ENCODE measurements around the gene SLC9A3. TPM values are rescaled to one million over a fixed set of nuclear protein-coding genes. Genes with fewer than 3 reads are reported as not detected.

SLC9A3 gene
- polyA plus RNA-seq, 1 donor, result 203 TPM

DNA sequence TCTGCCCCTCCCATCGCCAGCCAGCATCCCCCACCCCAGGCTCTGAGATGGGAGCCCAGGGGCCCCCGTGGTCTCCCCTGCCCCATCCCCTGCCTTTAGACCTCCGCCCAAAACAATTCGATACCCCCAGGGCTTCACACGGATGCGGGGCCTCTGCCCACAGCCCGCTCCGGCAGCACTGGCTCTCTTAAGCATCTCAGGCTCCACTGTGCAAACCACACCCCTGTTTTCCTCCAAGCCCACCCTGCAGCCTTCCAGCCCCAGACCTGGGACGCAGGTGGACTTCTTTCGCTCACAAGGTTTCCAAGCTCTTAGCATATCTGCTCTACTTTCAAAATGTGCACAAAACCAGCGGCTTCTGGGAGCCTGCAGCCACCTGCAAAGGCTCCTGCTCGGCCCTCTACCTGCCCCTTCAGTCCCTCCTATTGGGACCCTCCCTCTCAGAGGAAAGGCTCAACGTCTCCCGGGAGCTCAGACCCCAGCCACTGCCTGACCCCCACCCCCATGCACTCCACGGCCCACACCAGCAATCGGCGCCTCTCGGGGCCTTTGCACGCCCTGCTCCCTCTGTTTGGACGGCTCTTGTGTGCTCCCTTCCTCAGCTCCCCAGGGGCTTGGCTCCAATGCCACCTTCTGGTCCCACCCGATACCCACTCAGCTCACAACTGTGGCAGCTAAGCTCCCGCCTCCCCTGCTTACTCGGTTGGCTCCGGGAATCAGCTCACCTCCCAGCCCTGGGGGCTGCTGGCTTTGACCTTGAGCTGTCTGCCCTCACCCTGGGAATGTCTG, 918 bp upstream of the SLC9A3 start:
- Histone ChIP-seq H3K9me3 (ENCODE audit: control insufficient read depth, low read depth, low read length) (peaks cover 5% of the 10 kb centered on the region), H3K27me3 (ENCODE audit: control insufficient read depth, insufficient read depth, low read length) (peaks cover 72% of the 10 kb centered on the region), H3K27ac (ENCODE audit: low read length) (no peak overlapping the region), H3K4me3 (ENCODE audit: low read length) (peak overlapping the region; percentile 30), H3K4me1 (ENCODE audit: control insufficient read depth, insufficient read depth, low read length) (peaks cover 32% of the 10 kb centered on the region), H3K36me3 (ENCODE audit: control insufficient read depth, insufficient read depth, low read length) (no peaks in the 10 kb centered on the region)
- no CpG with 5 or more reads among the region's 24 CpGs for WGBS (ENCODE audit: insufficient coverage, low lambda C conversion rate)
- no peak for DNase-seq

DNA sequence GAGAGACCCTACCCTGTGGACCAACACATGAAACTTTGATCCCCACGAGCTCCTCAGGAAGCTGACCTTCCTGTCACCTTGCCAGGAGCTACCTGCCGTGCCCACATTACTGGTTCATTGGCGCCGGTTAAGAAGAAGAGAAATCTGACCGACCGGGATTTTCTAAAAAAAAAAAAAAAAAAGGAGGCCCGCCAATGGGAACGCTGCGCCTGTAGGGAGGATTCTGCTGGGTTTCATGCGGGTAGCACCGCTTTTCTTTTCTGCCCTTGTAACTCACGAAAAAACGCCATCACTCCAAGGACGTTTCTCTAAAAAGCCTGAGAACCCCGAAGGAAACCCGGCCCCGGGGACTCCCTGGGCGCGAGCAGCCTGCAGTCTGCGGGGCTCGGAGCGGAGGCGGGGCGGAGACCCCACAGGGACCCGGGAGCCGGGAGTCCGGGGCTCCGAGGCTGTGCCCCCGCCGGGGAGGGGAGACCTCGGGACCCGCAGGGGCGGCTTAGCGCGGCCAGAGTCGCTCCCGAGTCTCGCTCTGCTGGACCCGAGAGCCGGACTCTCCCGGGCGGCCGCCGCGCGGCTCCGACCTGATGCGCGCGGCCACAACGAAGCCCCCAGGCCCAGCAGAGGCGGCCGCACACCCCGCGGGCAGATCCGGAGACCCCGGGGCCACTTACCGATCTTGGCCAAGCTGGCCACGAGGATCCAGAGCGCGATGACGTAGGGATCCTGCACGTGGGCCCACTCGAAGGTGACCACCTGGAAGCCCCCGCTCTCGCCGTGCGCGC, 617 bp downstream of the SLC9A3 start:
- no peaks in the 10 kb centered on the region for H3K36me3 ChIP-seq (ENCODE audit: control insufficient read depth, insufficient read depth, low read length)
- peaks cover 61% of the 10 kb centered on the region for H3K27me3 ChIP-seq (ENCODE audit: control insufficient read depth, insufficient read depth, low read length)
- H3K9me3 ChIP-seq (ENCODE audit: control insufficient read depth, low read depth, low read length), result peaks cover 5% of the 10 kb centered on the region
- peak overlapping the region; percentile 74 for H3K27ac ChIP-seq (ENCODE audit: low read length)
- peaks cover 44% of the 10 kb centered on the region for H3K4me1 ChIP-seq (ENCODE audit: control insufficient read depth, insufficient read depth, low read length)
- H3K4me3 ChIP-seq (ENCODE audit: low read length), result peak overlapping the region; percentile 66
- no peak for DNase-seq
- no CpG with 5 or more reads among the region's 69 CpGs for WGBS (ENCODE audit: insufficient coverage, low lambda C conversion rate)

DNA sequence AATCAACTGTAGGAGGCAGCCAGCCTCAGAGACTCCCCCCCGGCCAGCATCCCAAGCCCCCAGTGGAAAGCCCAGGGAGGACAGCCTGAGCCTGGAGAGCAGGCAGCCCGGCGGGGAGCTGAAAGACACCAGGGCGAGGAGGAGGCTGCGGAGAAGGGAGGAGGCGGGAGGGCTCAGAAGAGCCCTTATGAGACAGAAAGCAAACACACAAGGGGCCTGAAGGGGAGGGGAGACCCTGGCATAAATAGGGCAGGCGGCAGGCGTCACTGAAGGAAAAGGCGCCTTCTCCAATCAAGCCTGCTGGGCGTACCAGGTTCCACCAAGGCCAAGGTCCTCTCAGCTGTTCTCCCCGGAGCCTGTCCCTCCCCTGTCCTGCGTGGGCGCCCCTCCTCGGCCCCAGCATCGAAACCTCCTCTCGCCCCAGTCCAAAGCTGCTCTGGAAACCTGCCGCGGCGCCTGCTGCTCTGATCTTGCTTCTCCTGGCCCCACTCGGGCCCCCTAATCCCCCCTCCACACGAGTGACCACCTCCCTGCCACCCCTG, 1.3 kb downstream of the SLC9A3 start:
- Histone ChIP-seq H3K4me3 (ENCODE audit: low read length) (peak overlapping the region; percentile 66), H3K27ac (ENCODE audit: low read length) (peak overlapping the region; percentile 74)
- peak; percentile 80 to 88 for DNase-seq

DNA sequence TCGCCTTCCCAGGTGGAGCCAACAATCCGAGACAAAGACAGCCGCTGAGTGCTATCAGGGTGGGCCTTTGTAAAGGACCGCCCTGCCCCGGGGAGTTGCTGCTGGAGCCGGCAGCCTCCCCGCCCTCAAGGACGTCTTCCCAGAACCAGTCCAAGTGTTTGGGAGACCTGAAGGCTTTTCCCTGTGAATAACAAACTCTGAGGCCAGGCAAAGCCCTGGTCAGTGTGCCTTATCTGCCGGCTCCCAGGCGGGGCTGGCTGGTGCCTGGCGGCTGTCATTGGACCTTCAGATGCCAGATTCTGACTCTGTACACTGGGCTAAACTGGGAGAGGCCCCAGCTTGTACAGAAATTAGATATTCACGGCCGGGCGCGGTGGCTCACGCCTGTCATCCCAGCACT, 2.1 kb downstream of the SLC9A3 start:
- WGBS (ENCODE audit: insufficient coverage, low lambda C conversion rate), result no CpG with 5 or more reads among the region's 16 CpGs
- Histone ChIP-seq H3K4me1 (ENCODE audit: control insufficient read depth, insufficient read depth, low read length) (peaks cover 54% of the 10 kb centered on the region), H3K9me3 (ENCODE audit: control insufficient read depth, low read depth, low read length) (peaks cover 8% of the 10 kb centered on the region), H3K4me3 (ENCODE audit: low read length) (peak overlapping the region; percentile 66), H3K27me3 (ENCODE audit: control insufficient read depth, insufficient read depth, low read length) (peaks cover 50% of the 10 kb centered on the region), H3K27ac (ENCODE audit: low read length) (peak overlapping the region; percentile 74), H3K36me3 (ENCODE audit: control insufficient read depth, insufficient read depth, low read length) (no peaks in the 10 kb centered on the region)
- peak in 1 of 2 donors; percentile 72 for DNase-seq

More for the DNA sequence above, 1.3 kb downstream of the SLC9A3 start:
- Histone ChIP-seq H3K4me1 (ENCODE audit: control insufficient read depth, insufficient read depth, low read length) (peaks cover 51% of the 10 kb centered on the region), H3K27me3 (ENCODE audit: control insufficient read depth, insufficient read depth, low read length) (peaks cover 58% of the 10 kb centered on the region), H3K36me3 (ENCODE audit: control insufficient read depth, insufficient read depth, low read length) (no peaks in the 10 kb centered on the region), H3K9me3 (ENCODE audit: control insufficient read depth, low read depth, low read length) (peaks cover 5% of the 10 kb centered on the region)
- no CpG with 5 or more reads among the region's 21 CpGs for WGBS (ENCODE audit: insufficient coverage, low lambda C conversion rate)

DNA sequence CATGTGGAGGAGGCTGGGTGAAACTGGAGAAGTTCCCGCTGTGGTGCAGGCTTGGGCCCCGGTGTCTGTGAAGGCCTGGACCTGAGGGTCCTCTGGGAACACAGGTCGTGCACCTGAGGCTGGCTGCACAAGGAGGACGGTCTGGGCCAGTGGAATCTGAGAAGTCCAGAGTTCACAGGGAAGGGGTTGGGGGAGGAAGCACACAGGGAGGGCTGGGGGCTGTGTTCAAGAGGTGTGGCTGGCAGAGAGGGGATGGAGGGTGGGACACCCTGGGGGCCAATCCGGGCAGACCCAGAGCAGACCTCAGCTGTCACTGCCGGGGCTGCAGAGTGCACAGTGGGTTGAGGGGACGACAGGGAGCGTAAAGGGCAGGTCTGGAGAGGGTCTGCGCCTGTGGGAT, 2.6 kb downstream of the SLC9A3 start:
- peak in 1 of 2 donors; percentile 71 for DNase-seq
- Histone ChIP-seq H3K27ac (ENCODE audit: low read length) (peak overlapping the region; percentile 74), H3K27me3 (ENCODE audit: control insufficient read depth, insufficient read depth, low read length) (peaks cover 45% of the 10 kb centered on the region), H3K9me3 (ENCODE audit: control insufficient read depth, low read depth, low read length) (peaks cover 8% of the 10 kb centered on the region), H3K4me3 (ENCODE audit: low read length) (peak overlapping the region; percentile 66), H3K4me1 (ENCODE audit: control insufficient read depth, insufficient read depth, low read length) (peaks cover 58% of the 10 kb centered on the region), H3K36me3 (ENCODE audit: control insufficient read depth, insufficient read depth, low read length) (peaks cover 2% of the 10 kb centered on the region)
- WGBS (ENCODE audit: insufficient coverage, low lambda C conversion rate), result no CpG with 5 or more reads among the region's 9 CpGs

DNA sequence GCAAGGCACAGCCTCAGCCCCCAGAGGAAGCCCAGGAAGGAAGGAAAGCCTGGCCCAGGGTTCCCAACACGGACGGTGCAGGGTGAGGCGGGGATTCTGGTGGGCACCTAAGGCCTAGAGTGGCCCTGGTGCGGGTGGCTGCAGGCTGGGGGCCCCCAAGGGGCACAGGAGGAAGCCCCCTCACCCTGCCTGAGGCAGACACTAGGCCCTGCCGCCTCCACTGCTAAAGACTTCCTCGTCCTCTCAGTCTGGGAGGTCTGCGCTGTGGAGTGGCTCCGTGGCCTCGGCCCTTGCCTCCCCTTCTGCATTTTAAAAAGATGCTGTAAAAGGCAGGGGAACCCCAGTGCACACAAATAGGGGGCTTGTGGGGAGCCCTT, 3.4 kb downstream of the SLC9A3 start:
- Histone ChIP-seq H3K4me1 (ENCODE audit: control insufficient read depth, insufficient read depth, low read length) (peaks cover 66% of the 10 kb centered on the region), H3K9me3 (ENCODE audit: control insufficient read depth, low read depth, low read length) (peaks cover 8% of the 10 kb centered on the region), H3K36me3 (ENCODE audit: control insufficient read depth, insufficient read depth, low read length) (peaks cover 7% of the 10 kb centered on the region), H3K4me3 (ENCODE audit: low read length) (peak overlapping the region; percentile 66), H3K27ac (ENCODE audit: low read length) (peak overlapping the region; percentile 74), H3K27me3 (ENCODE audit: control insufficient read depth, insufficient read depth, low read length) (peaks cover 37% of the 10 kb centered on the region)
- DNase-seq, result no peak
- WGBS (ENCODE audit: insufficient coverage, low lambda C conversion rate), result no CpG with 5 or more reads among the region's 9 CpGs

DNA sequence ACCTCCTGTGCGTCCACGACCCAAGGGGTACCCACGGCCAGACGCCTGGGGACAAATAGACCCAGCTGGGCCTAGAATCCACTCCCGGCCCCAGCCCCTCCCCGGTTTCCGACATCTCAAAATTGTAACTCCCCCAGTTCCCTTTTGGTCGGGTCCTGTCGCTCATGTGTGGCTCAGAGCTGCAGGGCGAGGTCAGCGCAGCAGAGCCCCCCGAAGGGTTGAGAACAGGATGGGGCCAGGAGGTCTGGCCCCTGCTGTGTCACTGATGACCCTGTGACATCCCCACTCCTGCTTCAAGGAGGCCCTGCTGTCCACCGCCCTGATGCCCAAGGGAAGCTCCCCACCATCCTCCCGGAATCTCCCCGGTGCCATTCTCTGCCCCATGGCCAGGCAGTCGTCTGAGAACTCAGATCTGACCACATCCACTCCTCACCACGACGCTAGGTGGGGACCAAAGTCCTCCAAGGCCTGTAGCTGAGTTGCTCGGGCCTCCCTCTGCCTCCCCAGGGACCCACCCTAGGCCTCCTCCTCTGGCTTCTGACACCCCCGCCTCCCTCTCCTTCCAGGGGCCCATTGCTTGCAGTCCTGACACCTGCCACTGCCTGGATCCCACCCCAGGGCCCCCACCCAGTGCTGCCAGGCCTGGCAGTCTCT, 3.9 kb downstream of the SLC9A3 start:
- Histone ChIP-seq H3K36me3 (ENCODE audit: control insufficient read depth, insufficient read depth, low read length) (peaks cover 7% of the 10 kb centered on the region), H3K9me3 (ENCODE audit: control insufficient read depth, low read depth, low read length) (peaks cover 8% of the 10 kb centered on the region), H3K4me1 (ENCODE audit: control insufficient read depth, insufficient read depth, low read length) (peaks cover 68% of the 10 kb centered on the region), H3K4me3 (ENCODE audit: low read length) (peak overlapping the region; percentile 66), H3K27me3 (ENCODE audit: control insufficient read depth, insufficient read depth, low read length) (peaks cover 32% of the 10 kb centered on the region), H3K27ac (ENCODE audit: low read length) (peak overlapping the region; percentile 74)
- peak; percentile 68 to 83 for DNase-seq
- WGBS (ENCODE audit: insufficient coverage, low lambda C conversion rate), result no CpG with 5 or more reads among the region's 20 CpGs

DNA sequence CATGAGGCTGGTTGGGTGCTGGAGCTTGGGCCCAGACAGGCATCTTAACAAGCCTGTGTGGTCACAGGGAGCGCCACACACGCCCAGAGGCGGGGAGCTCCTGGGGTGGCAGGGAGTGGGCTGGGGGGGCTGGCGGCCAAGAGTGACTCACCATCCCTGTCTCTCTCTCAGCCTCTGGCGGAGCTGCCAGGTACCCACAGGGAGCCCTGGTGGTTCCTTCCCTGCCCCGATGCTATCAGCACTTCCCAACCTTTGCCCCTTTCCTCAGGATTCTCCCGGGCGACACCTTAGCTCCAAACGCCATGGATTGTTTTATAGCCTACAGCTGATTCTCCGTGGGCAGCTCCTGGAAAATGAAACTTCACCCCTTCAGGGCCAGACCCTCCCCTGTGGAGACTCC, 5.5 kb downstream of the SLC9A3 start:
- Histone ChIP-seq H3K27me3 (ENCODE audit: control insufficient read depth, insufficient read depth, low read length) (peaks cover 20% of the 10 kb centered on the region), H3K4me3 (ENCODE audit: low read length) (peak overlapping the region; percentile 15), H3K4me1 (ENCODE audit: control insufficient read depth, insufficient read depth, low read length) (peaks cover 79% of the 10 kb centered on the region), H3K9me3 (ENCODE audit: control insufficient read depth, low read depth, low read length) (peaks cover 7% of the 10 kb centered on the region), H3K27ac (ENCODE audit: low read length) (peak overlapping the region; percentile 74), H3K36me3 (ENCODE audit: control insufficient read depth, insufficient read depth, low read length) (peaks cover 7% of the 10 kb centered on the region)
- peak; percentile 91 to 97 for DNase-seq
- no CpG with 5 or more reads among the region's 10 CpGs for whole genome bisulfite sequencing (ENCODE audit: insufficient coverage, low lambda C conversion rate)

DNA sequence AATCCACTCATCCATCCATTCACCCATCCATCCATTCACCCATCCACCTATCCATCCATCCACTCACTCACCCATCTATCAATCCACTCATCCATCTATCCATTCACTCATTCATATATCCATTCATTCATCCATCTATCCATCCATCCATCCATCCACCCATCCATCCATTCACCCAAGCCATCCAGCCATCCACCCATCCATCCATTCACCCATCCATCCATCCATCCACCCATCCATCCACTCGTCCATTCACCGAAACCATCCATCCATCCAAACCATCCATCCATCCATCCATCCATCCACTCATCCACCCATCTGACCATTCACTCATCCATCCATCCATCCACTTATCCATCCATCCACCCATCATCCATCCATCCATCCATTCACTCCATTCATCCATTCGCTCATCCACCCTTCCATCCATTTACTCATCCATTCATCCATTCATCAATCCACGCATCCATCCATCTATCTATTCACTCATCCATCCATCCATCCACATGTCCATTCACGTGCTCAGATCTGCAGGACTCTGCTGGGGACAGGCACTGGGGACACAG, 6.6 kb downstream of the SLC9A3 start:
- no peak overlapping the region for H3K4me3 ChIP-seq (ENCODE audit: low read length)
- H3K27me3 ChIP-seq (ENCODE audit: control insufficient read depth, insufficient read depth, low read length), result peaks cover 9% of the 10 kb centered on the region
- DNase-seq, result no peak
- 93% methylated on average over 3 of the region's 5 CpGs for WGBS (ENCODE audit: insufficient coverage, low lambda C conversion rate)
- H3K36me3 ChIP-seq (ENCODE audit: control insufficient read depth, insufficient read depth, low read length), result peaks cover 10% of the 10 kb centered on the region
- H3K4me1 ChIP-seq (ENCODE audit: control insufficient read depth, insufficient read depth, low read length), result peaks cover 78% of the 10 kb centered on the region
- peaks cover 7% of the 10 kb centered on the region for H3K9me3 ChIP-seq (ENCODE audit: control insufficient read depth, low read depth, low read length)
- H3K27ac ChIP-seq (ENCODE audit: low read length), result no peak overlapping the region

DNA sequence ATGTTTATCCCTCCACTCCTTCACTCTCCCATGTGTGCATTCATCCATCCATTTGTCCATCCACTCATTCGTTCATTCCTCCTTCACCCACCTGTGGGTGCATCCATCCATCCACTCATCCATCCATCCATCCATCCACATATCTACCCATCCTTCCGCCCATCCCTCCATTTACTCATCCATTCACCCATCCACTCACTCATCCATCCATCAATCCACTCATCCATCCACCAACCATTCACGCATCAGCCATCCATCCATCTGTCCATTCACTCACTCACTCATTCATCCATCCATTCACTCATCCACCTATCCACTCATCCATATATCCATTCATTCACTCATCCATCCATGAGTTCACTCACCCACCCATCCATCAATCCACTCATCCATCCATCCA, 7.3 kb downstream of the SLC9A3 start:
- H3K27me3 ChIP-seq (ENCODE audit: control insufficient read depth, insufficient read depth, low read length), result peaks cover 5% of the 10 kb centered on the region
- no peak overlapping the region for H3K27ac ChIP-seq (ENCODE audit: low read length)
- DNase-seq, result no peak
- peaks cover 7% of the 10 kb centered on the region for H3K9me3 ChIP-seq (ENCODE audit: control insufficient read depth, low read depth, low read length)
- H3K36me3 ChIP-seq (ENCODE audit: control insufficient read depth, insufficient read depth, low read length), result peaks cover 10% of the 10 kb centered on the region
- WGBS (ENCODE audit: insufficient coverage, low lambda C conversion rate), result 100% methylated on average over 3 of the region's 3 CpGs
- peaks cover 77% of the 10 kb centered on the region for H3K4me1 ChIP-seq (ENCODE audit: control insufficient read depth, insufficient read depth, low read length)
- H3K4me3 ChIP-seq (ENCODE audit: low read length), result no peak overlapping the region
